Urothelium cell line (cell line): ENCODE results near the gene CPT2.
"Not testable (repeated sequence)": the region's sequence is repeated elsewhere in the genome, so short reads cannot be mapped to it uniquely, and the experiment has no call there.

Source experiments
- DNase-seq: peaks from one replicate; pipeline ENCODE4 v3.0.0; 2011; ENCODE audit warnings: low spot score, mixed read lengths
- FAIRE-seq: peaks from 2 replicates; lab custom pipeline; 2011; peaks lifted over from hg19 to GRCh38; lab: Jason Lieb, UNC

CPT2 gene

DNA sequence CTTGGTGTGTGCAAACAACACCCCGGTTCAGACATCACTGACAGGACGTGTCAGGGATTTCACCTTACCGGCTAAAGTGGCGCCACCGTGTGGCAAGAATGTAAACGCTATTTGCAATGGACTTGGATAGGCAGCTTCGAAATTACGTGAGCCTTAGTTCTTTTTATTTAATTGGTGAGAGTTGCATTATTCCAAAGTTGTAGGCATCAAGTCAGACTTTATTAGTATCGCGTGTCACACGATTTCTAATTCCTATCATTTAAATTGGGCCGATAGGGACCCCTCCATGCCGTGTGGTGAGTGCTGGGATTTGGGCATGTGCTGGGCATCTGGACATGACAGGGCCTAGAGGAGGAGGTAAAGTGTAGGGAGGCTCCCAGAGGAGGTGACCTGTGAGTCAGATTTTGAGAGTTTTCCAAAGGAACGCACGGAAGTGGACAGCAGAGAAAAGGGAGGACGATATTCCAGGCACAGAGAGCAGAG is 14.5 kb upstream of the CPT2 start:
- no peak for FAIRE-seq

GRCh38 chr1:53182716-53183094 is 13.9 kb upstream of the CPT2 start:
- FAIRE-seq (no peak), DNase-seq (no peak)

More for the DNA sequence above, 14.5 kb upstream of the CPT2 start:
- DNase-seq, result peak; percentile 74

DNA sequence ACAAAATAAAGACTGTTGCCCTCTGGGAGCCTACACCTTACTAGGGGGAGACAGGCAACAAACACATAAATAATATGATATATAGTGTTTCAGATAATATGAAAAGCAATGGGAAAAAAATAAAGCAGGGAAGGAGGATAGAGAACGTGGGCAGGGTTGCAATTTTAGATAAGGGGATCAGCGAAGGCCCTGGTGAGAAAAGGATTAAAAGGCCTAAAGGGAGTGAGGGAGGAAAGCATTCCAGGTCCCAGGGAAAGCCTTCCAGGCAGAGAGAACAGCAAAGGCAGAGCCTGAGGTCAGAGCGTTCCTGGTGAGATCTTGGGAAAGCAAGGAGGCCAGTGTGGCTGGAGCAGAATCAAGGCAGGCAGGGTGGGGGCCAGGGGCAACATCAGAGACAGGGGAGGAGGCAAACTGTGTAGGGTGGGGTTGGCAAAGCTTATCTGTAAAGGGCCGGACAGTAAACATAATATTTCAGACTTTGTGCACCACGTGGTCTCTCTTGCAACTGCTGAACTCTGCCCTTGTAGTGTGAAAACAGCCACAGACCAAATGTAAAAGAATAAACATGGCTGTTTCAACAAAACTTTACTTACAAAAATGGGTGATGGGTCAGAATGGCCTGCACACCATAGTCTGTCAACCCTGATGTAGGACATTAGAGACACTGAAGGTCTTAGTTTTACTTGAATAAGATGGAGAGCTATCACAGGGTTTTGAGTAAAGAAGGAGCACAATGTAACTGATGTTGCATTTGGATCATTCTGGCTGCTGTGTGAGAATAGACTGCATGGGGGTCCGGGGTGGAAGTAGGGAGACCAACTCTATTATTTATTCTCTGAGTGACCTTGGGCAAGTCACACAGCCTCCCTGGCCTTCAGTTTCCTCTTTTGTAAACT is 13.3 kb upstream of the CPT2 start:
- FAIRE-seq (no peak), DNase-seq (no peak)

- not testable (repeated sequence) for DNase-seq, FAIRE-seq
Measured at GRCh38 chr1:53185955-53186297, 10.7 kb upstream of the CPT2 start.

- no peak for FAIRE-seq
- no peak for DNase-seq
Measured at GRCh38 chr1:53186533-53186932, 10.1 kb upstream of the CPT2 start.

GRCh38 chr1:53187401-53187800 is 9.2 kb upstream of the CPT2 start:
- FAIRE-seq, result no peak
- DNase-seq, result no peak

DNA sequence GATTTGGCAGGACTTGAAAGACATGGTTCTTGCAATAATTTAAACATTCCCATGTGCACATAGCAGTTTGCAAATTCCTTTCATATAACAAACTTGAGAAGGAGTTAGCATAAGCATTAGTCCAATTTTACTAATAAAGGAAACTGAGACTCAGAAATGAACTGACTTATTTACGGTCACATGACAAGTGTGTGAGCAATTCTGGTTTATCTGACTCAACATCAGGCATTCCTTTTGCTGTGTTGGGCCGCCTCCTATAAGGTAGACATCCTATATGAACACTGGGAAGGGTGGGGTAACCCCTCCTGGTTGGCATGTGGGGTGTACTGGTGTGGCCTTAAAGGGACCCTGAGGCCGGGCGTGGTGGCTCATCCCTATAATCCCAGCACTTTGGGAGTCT is 8.5 kb upstream of the CPT2 start:
- no peak for FAIRE-seq

DNA sequence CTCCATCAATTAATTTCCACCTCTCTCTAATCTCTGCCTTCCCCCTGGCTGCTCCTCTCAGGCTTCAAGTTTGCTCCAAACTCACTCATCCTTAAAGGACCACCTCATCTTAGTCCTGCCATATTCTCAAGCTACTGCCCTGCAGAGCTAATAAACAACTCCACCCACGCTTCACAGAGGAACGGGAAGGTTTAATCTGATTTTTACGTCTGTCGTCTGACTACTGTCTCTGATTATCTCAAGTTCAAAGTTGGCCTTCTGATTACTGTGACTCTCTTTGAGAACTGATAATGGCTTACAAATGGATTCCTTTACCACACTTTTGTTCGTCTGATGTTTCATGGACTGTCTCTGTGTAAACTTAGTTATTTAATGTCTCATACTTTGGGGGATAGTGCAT is 7.6 kb upstream of the CPT2 start:
- FAIRE-seq (no peak), DNase-seq (no peak)

More for the DNA sequence above, 8.5 kb upstream of the CPT2 start:
- no peak for DNase-seq

- DNase-seq, result no peak
- FAIRE-seq, result no peak
Measured at GRCh38 chr1:53190210-53190611, 6.4 kb upstream of the CPT2 start.

DNA sequence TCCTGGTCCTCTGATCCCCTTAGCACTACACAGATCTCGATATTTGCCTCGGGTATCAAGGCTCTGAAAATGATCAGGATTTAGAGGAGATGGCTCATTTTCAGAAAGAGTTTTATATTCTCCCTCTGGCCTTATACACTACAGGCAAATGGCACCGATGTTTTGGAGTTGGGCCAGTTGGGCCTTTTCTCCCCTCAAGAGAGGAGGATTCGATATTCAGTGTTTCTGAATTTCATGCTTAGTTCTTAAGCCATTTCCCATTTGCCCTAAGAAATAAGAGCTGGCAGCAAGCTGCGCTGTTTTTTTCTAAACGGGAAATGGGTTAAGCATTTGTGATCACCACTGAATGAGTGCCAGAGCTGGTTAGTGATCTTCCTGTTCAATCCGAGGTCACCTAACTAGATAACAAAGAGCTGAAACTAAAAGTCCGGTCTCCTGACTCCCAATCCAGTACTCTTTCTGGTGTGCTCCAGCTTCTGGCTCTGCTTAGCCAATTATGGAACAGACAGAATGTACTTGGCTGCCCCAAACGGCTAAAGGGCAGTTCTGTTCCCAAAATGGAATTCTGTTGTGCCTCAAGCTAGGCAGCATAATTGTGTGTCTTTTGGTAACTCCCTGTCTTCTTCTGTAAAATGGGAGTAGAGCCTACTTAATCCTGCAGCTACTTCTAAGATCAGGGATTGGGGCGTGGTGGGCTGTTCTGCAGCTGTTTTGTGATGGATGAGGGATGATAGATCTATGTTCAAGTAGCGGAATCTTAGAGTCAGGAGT is 1.2 kb upstream of the CPT2 start:
- no peak for FAIRE-seq
- DNase-seq, result no peak

DNA sequence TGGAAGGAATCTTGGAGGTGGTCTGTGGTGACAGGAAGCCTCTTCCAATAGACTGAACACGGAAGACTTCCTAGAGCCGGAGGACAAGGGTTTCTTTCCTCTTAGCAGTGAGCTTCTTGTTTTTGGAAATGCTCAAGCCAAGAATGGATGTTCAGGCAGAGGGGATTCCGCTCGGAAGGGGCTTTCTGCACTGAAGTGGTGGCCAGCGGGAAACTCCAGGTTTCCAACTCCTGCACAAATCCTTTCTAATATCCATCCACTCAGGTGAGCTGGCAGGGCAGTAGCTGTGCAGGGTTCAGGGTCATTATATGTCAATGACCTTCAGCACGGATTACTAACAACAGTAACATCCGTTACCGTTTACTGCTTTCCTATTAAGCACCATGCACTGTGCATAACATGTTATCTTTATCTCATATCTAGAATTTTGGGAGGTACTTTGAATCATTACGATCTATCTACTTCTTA is 573 bp upstream of the CPT2 start:
- FAIRE-seq, result no peak
- DNase-seq, result no peak

DNA sequence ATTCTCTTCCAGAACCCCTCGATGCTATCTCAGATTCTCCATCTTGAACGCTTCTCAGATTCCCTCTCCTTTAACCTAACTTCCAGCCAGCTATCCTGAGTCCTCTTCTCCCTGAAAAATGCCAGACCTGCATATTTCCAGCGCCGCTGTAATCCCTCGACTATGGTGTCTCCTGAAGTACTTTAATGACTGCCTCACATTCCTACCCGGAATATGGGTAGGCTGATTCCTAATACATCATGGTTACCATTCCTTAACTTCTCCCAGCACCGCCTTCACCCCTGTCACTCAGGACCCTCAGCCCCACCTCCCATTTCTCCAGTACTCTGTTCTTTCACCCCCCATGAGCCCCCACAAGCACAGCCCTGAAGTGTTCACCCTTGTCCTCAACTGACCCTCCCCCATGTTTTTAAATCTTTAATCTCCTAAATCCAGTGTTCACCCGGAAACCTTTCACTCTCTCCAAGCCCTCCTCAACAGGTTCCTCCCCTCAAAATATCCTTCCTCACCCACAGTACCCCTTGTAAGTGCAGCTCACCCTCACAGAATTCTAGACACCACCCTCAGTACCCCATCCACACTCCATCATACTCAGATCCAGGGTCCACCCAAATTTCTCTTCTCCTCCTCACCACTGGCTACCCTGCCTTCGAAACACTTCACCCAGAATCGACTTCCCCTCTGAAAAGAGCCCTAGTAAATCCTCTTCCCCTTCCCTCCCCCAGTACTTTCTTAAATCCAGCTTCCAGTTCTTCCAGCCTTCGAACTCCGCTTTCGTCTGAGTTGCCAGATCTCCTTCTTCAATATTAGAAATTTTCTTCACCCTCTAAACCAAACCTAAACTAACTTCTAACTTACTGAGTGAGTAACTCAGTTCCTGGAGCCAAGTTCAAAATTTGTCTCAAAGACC is 922 bp downstream of the CPT2 start:
- peak; percentile 21 for DNase-seq
- no peak for FAIRE-seq

DNA sequence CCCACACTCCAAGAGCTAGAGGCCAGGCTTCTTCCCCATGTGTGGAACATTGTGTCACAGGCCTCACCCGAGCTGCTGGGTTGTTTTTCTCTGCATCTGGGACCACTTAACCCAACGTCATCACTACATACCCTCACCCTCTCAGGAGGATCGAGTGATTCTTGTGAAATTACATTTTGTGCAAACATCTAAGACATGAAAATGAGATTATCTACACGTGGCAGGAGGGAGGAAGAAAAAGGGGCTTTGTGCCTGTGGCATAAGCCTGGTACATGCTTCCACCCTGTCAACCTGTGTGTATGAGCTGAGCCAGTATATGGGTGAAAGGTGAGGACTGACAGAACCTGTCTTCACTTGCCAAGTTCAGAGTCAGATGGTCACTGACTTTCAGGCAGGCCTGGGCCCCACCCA is 1.6 kb downstream of the CPT2 start:
- no peak for DNase-seq
- no peak for FAIRE-seq

GRCh38 chr1:53203466-53203865 is 6.8 kb downstream of the CPT2 start:
- FAIRE-seq, result no peak
- DNase-seq, result no peak

GRCh38 chr1:53205496-53205895 is 8.9 kb downstream of the CPT2 start:
- DNase-seq, FAIRE-seq: not testable (repeated sequence)

- FAIRE-seq, DNase-seq: not testable (repeated sequence)
Measured at GRCh38 chr1:53206083-53206685, 9.6 kb downstream of the CPT2 start.

DNA sequence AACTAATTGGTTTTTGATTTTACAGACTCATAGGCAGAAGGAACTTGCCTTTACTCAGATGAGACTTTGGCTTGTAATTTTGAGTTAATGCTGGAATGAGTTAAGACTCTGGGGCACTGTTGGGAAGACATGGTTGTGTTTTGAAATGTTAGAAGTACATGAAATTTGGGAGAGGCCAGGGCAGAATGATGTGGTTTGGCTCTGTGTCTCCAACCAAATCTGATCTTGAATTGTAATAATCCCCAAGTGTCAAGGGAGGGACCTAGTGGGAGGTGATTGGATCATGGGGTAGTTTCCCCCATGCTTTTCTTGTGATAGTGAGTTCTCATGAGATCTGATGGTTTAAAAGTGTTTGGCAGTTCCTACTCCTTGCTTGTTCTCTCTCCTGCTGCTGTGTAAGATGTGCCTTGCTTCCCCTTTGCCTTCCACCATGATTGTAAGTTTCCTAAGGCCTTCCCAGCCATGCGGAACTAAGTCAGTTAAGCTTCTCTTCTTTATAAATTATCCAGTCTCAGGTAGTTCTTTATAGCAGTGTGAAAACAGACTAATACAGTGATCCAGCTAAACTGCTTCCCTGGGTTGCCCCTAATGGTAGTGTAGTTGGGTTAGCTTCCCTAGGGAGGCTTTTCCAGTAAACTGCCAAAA is 10.2 kb downstream of the CPT2 start:
- no peak for FAIRE-seq
- DNase-seq, result no peak

GRCh38 chr1:53207726-53208125 is 11.1 kb downstream of the CPT2 start:
- DNase-seq, result no peak
- FAIRE-seq, result no peak

- no peak for DNase-seq
- FAIRE-seq, result no peak
Measured at GRCh38 chr1:53210352-53210751, 13.7 kb downstream of the CPT2 start.

GRCh38 chr1:53210954-53211353 is 14.3 kb downstream of the CPT2 start:
- FAIRE-seq (no peak), DNase-seq (no peak)
